Choroid plexus epithelial cell (primary cell): Measurements from ENCODE around the gene MINDY4.
A peak's percentile ranks its signal among the peaks of the same experiment; 100 is the strongest.

Experiments
- DNase-seq: peaks from one replicate; pipeline ENCODE4 v3.0.0-alpha.2; 2010; ENCODE audit warnings: low read depth
- H3K4me3 ChIP-seq: 2 replicates; pipeline ENCODE4 v1.5.1; 2011; ENCODE audit warnings: low read depth, mild to moderate bottlenecking, control low read depth, low read length, moderate library complexity
- CTCF ChIP-seq: conservative IDR thresholded peaks from 2 replicates; pipeline ENCODE4 v1.5.1; 2011; ENCODE audit warnings: low read depth, mild to moderate bottlenecking, control low read depth, inconsistent platforms, low read length, moderate library complexity

Gene MINDY4

GRCh38 chr7:30795161-30795948 lies 24.1 kb downstream of the MINDY4 start:
- no peak for DNase-seq
- H3K4me3 ChIP-seq = no peak overlapping the region
- TF ChIP-seq CTCF = no peak

- TF ChIP-seq CTCF = no peak
- no peak overlapping the region for H3K4me3 ChIP-seq
- DNase-seq = peak; percentile 62
Observed at GRCh38 chr7:30796105-30796869, 25.1 kb downstream of the MINDY4 start.

- no peak for DNase-seq
- no peak for TF ChIP-seq CTCF
Observed at GRCh38 chr7:30797176-30798040, 26.2 kb downstream of the MINDY4 start.

GRCh38 chr7:30799206-30799975 lies 28.2 kb downstream of the MINDY4 start:
- TF ChIP-seq CTCF = no peak
- H3K4me3 ChIP-seq = no peak overlapping the region
- DNase-seq = peak; percentile 83

More at GRCh38 chr7:30797176-30798040, 26.2 kb downstream of the MINDY4 start:
- H3K4me3 ChIP-seq = no peak overlapping the region

GRCh38 chr7:30799976-30800661 lies 28.9 kb downstream of the MINDY4 start:
- TF ChIP-seq CTCF = peak; percentile 3
- DNase-seq = no peak
- no peak overlapping the region for H3K4me3 ChIP-seq

GRCh38 chr7:30800785-30801252 lies 29.6 kb downstream of the MINDY4 start:
- H3K4me3 ChIP-seq = no peak overlapping the region
- TF ChIP-seq CTCF = peak; percentile 87
- DNase-seq = peak; percentile 88
